GM12892 (cell line): ENCODE data around the gene STH.

Source experiments
- POLR2A ChIP-seq: IDR thresholded peaks from 2 replicates; pipeline ENCODE4 v1.6.1; 2011; ENCODE audit warnings: low read depth, low read length, control low read depth
- POLR2AphosphoS5 ChIP-seq: IDR thresholded peaks from 2 replicates; pipeline ENCODE4 v1.6.1; 2011; ENCODE audit warnings: low read depth, low read length, control low read depth

GRCh38 chr17:46024590-46024989, 25.5 kb downstream of the STH start:
- TF ChIP-seq POLR2A (no peak), POLR2AphosphoS5 (no peak)
